Breast epithelium (tissue), 4 donors: ENCODE data around the gene SACM1L. TPM values are rescaled to one million over a fixed set of nuclear protein-coding genes. Genes with fewer than 3 reads are reported as not detected.
"Not testable (repeated sequence)": the region's sequence is repeated elsewhere in the genome, so short reads cannot be mapped to it uniquely, and the experiment has no call there.

Source experiments
- DNase-seq, 2 donors: peaks; one replicate each; pipeline ENCODE4 v3.0.0-alpha.2; 2019; ENCODE audit warnings: low spot score in 2 of 2
- H3K27ac ChIP-seq, 2 donors: fragments of 200-600 bp; sonication (generic) in 1 of 2; one replicate each; pipeline ENCODE4 v1.5.1; 2016 to 2019; ENCODE audit warnings: mild to moderate bottlenecking in 1 of 2
- H3K27me3 ChIP-seq, 2 donors: fragments of 200-600 bp; sonication (generic) in 1 of 2; one replicate each; pipeline versions ENCODE4 v1.5.1 to v1.6.0; 2017 to 2019; ENCODE audit warnings: control low read depth in 1 of 2, mild to moderate bottlenecking in 1 of 2
- H3K36me3 ChIP-seq: fragments of 200-600 bp; one replicate; pipeline ENCODE4 v1.5.1; 2019
- H3K4me1 ChIP-seq, 2 donors: fragments of 200-600 bp; sonication (generic); one replicate each; pipeline ENCODE4 v1.5.1; 2016 to 2019; ENCODE audit warnings: control low read depth in 1 of 2
- H3K4me3 ChIP-seq, 3 donors: fragments of 200-600 bp; sonication (generic); 1 replicate in 2 of 3; 2 replicates in 1 of 3; pipeline ENCODE4 v1.5.1; 2016 to 2019; ENCODE audit warnings: mild to moderate bottlenecking in 3 of 3, moderate library complexity in 2 of 3
- H3K9me3 ChIP-seq, 2 donors: fragments of 200-600 bp; sonication (generic) in 1 of 2; one replicate each; pipeline ENCODE4 v1.5.1; 2016 to 2019; ENCODE audit warnings: control low read depth in 1 of 2
- POLR2A ChIP-seq: fragments of 450-650 bp; IDR thresholded peaks from one replicate; pipeline ENCODE4 v1.6.1; 2016; ENCODE audit warnings: antibody characterized with exemption, mild to moderate bottlenecking, moderate library complexity
- POLR2AphosphoS5 ChIP-seq, 3 donors: sonication (generic); formaldehyde crosslinking; IDR thresholded peaks; one replicate each; pipeline ENCODE4 v1.6.1; 2017; ENCODE audit warnings: antibody characterized with exemption in 3 of 3
- intact Hi-C: fragments of 100-400 bp; cut with DNase I; formaldehyde crosslinking; loops from one replicate; pipeline ENCODE4 v1.15.1; 2023; ENCODE audit warnings: low total_unique reads
- total RNA-seq, 3 donors: library from RNA; depleted of rRNA; stranded (reverse); fragments of >200 nt; gene quantifications; one replicate each; pipeline ENCODE4 v1.1.0, GENCODE V29; 2016
- TF ChIP-seq, protein P1 (sequence below), 3 donors: fragments of 450-650 bp; IDR thresholded peaks; one replicate each; pipeline ENCODE4 v1.5.1; 2016 to 2017; ENCODE audit warnings: antibody characterized with exemption in 3 of 3, mild to moderate bottlenecking in 3 of 3, moderate library complexity in 3 of 3

The SACM1L gene
- total RNA-seq, 3 donors from 2014 or later: 49.3 to 84.7 (median 61.3) TPM

DNA sequence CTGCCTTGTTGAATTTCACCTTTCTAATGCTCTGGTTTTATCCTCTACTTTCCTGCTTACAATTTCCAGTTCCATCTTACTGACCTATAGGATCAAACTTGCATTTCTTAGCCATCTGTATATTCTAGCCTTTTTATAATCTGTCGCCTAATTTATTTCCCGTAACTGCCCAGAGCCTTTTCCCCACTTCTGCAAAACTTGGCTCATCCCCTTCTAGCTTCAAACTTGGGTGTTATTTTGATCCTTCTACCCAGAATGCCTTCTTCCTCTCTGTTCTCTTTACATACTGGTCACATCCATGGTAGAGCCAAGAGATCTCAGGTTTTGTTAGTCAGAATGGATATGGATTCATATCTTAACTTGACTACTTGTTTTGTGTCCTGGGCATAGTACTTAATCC is 2.6 kb downstream of the SACM1L start:
- Histone ChIP-seq H3K9me3 (no peaks in the 10 kb centered on the region), H3K4me3 (no peak overlapping the region), H3K27me3 (no peaks in the 10 kb centered on the region), H3K36me3 (no peaks in the 10 kb centered on the region), H3K27ac (no peak overlapping the region), H3K4me1 (peaks cover 4 to 12% of the 10 kb centered on the region in 2 donors)
- intact Hi-C loops: no loop called here
- no peak for TF ChIP-seq POLR2A
- TF ChIP-seq, protein P1, sequence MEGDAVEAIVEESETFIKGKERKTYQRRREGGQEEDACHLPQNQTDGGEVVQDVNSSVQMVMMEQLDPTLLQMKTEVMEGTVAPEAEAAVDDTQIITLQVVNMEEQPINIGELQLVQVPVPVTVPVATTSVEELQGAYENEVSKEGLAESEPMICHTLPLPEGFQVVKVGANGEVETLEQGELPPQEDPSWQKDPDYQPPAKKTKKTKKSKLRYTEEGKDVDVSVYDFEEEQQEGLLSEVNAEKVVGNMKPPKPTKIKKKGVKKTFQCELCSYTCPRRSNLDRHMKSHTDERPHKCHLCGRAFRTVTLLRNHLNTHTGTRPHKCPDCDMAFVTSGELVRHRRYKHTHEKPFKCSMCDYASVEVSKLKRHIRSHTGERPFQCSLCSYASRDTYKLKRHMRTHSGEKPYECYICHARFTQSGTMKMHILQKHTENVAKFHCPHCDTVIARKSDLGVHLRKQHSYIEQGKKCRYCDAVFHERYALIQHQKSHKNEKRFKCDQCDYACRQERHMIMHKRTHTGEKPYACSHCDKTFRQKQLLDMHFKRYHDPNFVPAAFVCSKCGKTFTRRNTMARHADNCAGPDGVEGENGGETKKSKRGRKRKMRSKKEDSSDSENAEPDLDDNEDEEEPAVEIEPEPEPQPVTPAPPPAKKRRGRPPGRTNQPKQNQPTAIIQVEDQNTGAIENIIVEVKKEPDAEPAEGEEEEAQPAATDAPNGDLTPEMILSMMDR (IDR thresholded peaks at IDR 0.05): no peak
- TF ChIP-seq POLR2AphosphoS5 (IDR thresholded peaks at IDR 0.05): no peak
- no peak for DNase-seq

DNA sequence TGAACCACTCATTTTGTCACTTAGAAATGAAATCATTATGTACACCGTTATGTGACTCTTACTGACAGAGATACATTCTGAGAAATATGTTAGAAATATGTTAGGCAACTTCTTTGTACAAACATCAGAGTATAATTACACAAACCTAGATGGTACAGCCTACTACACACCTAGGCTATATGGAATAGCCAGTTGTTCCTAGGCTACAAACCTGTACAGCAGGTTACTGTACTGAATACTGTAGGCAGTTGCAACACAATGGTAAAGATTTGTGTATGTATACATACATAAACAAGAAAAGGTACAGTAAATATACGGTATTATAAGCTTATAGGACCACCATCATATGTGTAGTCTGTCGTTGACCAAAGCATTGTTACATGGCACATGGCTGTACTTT is 3.7 kb downstream of the SACM1L start:
- peaks cover 4 to 12% of the 10 kb centered on the region in 2 donors for H3K4me1 ChIP-seq
- DNase-seq: no peak
- intact Hi-C loops: no loop called here
- H3K27me3 ChIP-seq: no peaks in the 10 kb centered on the region
- no peak overlapping the region for H3K4me3 ChIP-seq
- H3K36me3 ChIP-seq: no peaks in the 10 kb centered on the region
- no peak for TF ChIP-seq POLR2A
- TF ChIP-seq, protein P1 (IDR thresholded peaks at IDR 0.05): no peak
- TF ChIP-seq POLR2AphosphoS5 (IDR thresholded peaks at IDR 0.05): no peak
- no peaks in the 10 kb centered on the region for H3K9me3 ChIP-seq
- no peak overlapping the region for H3K27ac ChIP-seq

DNA sequence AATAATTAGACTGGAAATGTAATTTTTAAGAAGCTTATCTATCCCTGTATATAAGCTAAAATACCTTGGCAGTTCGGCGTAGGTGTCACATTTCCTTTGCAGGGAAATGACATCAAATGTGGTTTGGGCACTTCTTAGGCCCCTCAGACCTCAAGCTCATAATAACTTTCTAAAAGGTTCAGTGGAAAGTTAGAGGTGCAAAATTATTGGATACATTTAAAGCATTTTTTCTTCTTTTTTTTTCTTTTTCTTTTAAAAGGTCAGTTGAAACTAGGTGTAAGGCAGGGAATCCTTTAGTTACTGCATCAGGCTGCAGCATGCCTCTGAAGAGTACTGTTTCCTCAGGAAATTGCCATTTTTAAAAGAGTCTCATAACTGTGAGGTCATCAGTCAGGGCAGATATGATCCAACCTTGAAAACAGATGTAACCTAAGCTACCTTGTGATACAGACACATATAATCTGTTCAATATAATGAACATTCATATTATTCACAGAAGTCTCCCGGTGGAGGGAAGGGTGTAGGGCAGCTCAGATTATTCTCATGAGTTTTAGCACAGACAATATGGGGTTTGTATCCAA is 4.8 kb downstream of the SACM1L start:
- no peaks in the 10 kb centered on the region for H3K9me3 ChIP-seq
- peaks cover 4 to 12% of the 10 kb centered on the region in 2 donors for H3K4me1 ChIP-seq
- peak overlapping the region; percentile 15 to 27 for H3K27ac ChIP-seq
- no peaks in the 10 kb centered on the region for H3K36me3 ChIP-seq
- H3K27me3 ChIP-seq: no peaks in the 10 kb centered on the region
- intact Hi-C loops: no loop called here
- no peak overlapping the region for H3K4me3 ChIP-seq
- no peak for DNase-seq
- no peak for TF ChIP-seq POLR2AphosphoS5 (IDR thresholded peaks at IDR 0.05)
- no peak for TF ChIP-seq POLR2A
- TF ChIP-seq, protein P1 (IDR thresholded peaks at IDR 0.05): no peak

DNA sequence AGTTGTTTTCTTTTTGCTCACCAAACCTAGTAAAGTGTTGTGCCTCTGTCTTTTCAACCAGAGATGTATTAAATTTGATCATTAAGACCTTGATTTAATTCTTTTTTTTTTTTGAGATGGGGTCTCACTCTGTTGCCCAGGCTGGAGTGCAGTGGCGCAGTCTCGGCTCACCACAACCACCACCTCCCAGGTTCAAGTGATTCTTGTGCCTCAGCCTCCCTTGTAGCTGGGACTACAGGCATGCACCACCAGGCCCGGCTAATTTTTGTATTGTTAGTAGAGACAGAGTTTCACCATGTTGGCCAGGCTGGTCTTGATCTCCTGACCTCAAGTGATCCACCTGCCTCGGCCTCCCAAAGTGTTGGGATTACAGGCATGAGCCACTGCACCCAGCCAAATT is 6.0 kb downstream of the SACM1L start:
- H3K36me3 ChIP-seq, intact Hi-C loops, H3K4me3 ChIP-seq, H3K27me3 ChIP-seq, H3K9me3 ChIP-seq, H3K27ac ChIP-seq, DNase-seq: not testable (repeated sequence)
- H3K4me1 ChIP-seq: peaks cover 4 to 12% of the 10 kb centered on the region in 2 donors

DNA sequence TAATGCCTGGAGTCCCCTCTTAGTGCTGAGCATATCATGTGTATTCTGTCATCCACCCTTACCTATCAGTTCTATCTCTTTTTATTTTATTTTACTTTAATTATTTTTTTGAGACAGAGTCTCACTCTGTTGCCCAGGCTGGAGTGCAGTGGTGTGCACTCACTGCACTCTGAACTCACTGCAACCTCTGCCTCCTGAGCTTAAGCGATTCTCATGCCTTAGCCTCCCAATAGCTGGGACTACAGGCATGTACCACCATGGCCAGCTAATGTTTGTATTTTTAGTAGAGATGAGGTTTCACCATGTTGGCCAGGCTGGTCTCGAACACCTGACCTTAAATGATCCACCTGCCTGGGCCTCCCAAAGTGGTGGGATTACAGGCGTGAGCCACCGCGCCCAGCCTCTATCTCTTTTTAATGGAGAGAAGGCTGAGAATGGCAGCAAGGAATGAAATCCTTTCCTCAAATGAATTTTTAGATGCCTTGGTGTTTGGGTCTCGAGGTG is 11.4 kb downstream of the SACM1L start:
- no peak for DNase-seq
- Histone ChIP-seq H3K4me3 (no peak overlapping the region), H3K27me3 (no peaks in the 10 kb centered on the region), H3K9me3 (no peaks in the 10 kb centered on the region), H3K27ac (no peak overlapping the region), H3K36me3 (no peaks in the 10 kb centered on the region), H3K4me1 (no peaks in the 10 kb centered on the region)
- TF ChIP-seq, protein P1 (IDR thresholded peaks at IDR 0.05): no peak
- TF ChIP-seq POLR2AphosphoS5 (IDR thresholded peaks at IDR 0.05) (no peak), POLR2A (no peak)
- intact Hi-C loops: no loop called here
